BLaER1 treated with 17β-estradiol and CSF1 and Interleukin-3, amounts not matched to agents 10 nM and 100 nM (cell line): Measurements from ENCODE around the gene PADI2.

Source experiments
- H3K27ac ChIP-seq, 11 experiments: shearing (Covaris generic); formaldehyde crosslinking; 2 replicates each; pipeline ENCODE4 v1.8.1; 2022
- H3K27me3 ChIP-seq, 11 experiments: shearing (Covaris generic); formaldehyde crosslinking; 2 replicates each; pipeline ENCODE4 v1.8.1; 2022
- H3K36me3 ChIP-seq, 11 experiments: shearing (Covaris generic); formaldehyde crosslinking; 2 replicates each; pipeline ENCODE4 v1.8.1; 2022
- H3K4me1 ChIP-seq, 10 experiments: shearing (Covaris generic); formaldehyde crosslinking; 2 replicates each; pipeline ENCODE4 v1.8.1; 2022
- H3K4me2 ChIP-seq, 11 experiments: shearing (Covaris generic); formaldehyde crosslinking; 2 replicates each; pipeline ENCODE4 v1.8.1; 2022
- H3K4me3 ChIP-seq, 10 experiments: shearing (Covaris generic); formaldehyde crosslinking; 2 replicates each; pipeline ENCODE4 v1.8.1; 2022
- H3K9ac ChIP-seq, 11 experiments: shearing (Covaris generic); formaldehyde crosslinking; 2 replicates each; pipeline ENCODE4 v1.8.1; 2022
- H3K9me3 ChIP-seq, 11 experiments: shearing (Covaris generic); formaldehyde crosslinking; replicated peaks in 1 of 11; 2 replicates each; pipeline ENCODE4 v1.8.1; 2022
- H4K20me1 ChIP-seq, 11 experiments: shearing (Covaris generic); formaldehyde crosslinking; 2 replicates each; pipeline ENCODE4 v1.8.1; 2022
- Cebpa-rat ChIP-seq, 11 experiments: shearing (Covaris generic); IDR thresholded peaks; 2 replicates each; pipeline ENCODE4 v1.8.1; 2022

The PADI2 gene

GRCh38 chr1:17020502-17020901, 98.7 kb downstream of the PADI2 start:
- no peak overlapping the region for H3K4me3 ChIP-seq
- H3K9ac ChIP-seq = no peak overlapping the region
- TF ChIP-seq Cebpa-rat (IDR thresholded peaks at IDR 0.05) = no peak
- no peaks in the 10 kb centered on the region for H3K27me3 ChIP-seq
- no peak overlapping the region for H3K4me2 ChIP-seq
- peaks cover 12 to 83% (median 49%) of the 10 kb centered on the region in 11 experiments; a peak in 20 of 22 replicates for H4K20me1 ChIP-seq
- no peak overlapping the region for H3K27ac ChIP-seq
- H3K36me3 ChIP-seq = peaks cover 75 to 88% (median 82%) of the 10 kb centered on the region in 11 experiments
- H3K9me3 ChIP-seq = no peaks in the 10 kb centered on the region
- peaks cover 12 to 34% (median 20%) of the 10 kb centered on the region in 10 experiments; a peak in 17 of 20 replicates for H3K4me1 ChIP-seq

GRCh38 chr1:17018849-17019248, 100.4 kb downstream of the PADI2 start:
- no peak for TF ChIP-seq Cebpa-rat (IDR thresholded peaks at IDR 0.05)
- Histone ChIP-seq H3K27me3 (no peaks in the 10 kb centered on the region), H3K27ac (no peak overlapping the region), H3K9ac (no peak overlapping the region), H4K20me1 (peaks cover 4 to 67% (median 35%) of the 10 kb centered on the region in 11 experiments; a peak in 16 of 22 replicates), H3K4me3 (no peak overlapping the region), H3K36me3 (peaks cover 59 to 72% (median 66%) of the 10 kb centered on the region in 11 experiments), H3K4me1 (peaks cover 15 to 33% (median 26%) of the 10 kb centered on the region in 10 experiments), H3K9me3 (no peaks in the 10 kb centered on the region), H3K4me2 (no peak overlapping the region)

- Histone ChIP-seq H3K36me3 (peaks cover 46 to 58% (median 52%) of the 10 kb centered on the region in 11 experiments), H3K4me3 (no peak overlapping the region), H3K9ac (no peak overlapping the region), H3K27ac (no peak overlapping the region), H3K9me3 (no peaks in the 10 kb centered on the region), H3K27me3 (no peaks in the 10 kb centered on the region), H3K4me2 (no peak overlapping the region), H3K4me1 (peaks cover 25 to 32% (median 29%) of the 10 kb centered on the region in 10 experiments), H4K20me1 (peaks cover 0 to 58% (median 24%) of the 10 kb centered on the region in 11 experiments; a peak in 14 of 22 replicates)
- TF ChIP-seq Cebpa-rat (IDR thresholded peaks at IDR 0.05) = no peak
Observed at GRCh38 chr1:17017435-17017834, 101.8 kb downstream of the PADI2 start.
